Fibroblast of lung (primary cell): ENCODE measurements around the gene DLGAP1. TPM values are rescaled to one million over a fixed set of nuclear protein-coding genes. Genes with fewer than 3 reads are reported as not detected.

Experiments used
- DNase-seq, 2 donors: peaks; one replicate each; pipeline versions ENCODE4 v3.0.0 to v3.0.0-alpha.2; 2010; ENCODE audit warnings: low read depth in 2 of 2
- H2AFZ ChIP-seq: 2 replicates; pipeline ENCODE4 v1.5.1; 2012; ENCODE audit warnings: low read length, control low read depth, inconsistent platforms
- H3K27ac ChIP-seq: 2 replicates; pipeline ENCODE4 v1.5.1; 2011; ENCODE audit warnings: low read length, control low read depth; ENCODE audit not compliant: insufficient read depth
- H3K27me3 ChIP-seq: 2 replicates; pipeline ENCODE4 v1.5.1; 2011; ENCODE audit warnings: mild to moderate bottlenecking, low read length; ENCODE audit not compliant: control insufficient read depth, insufficient read depth
- H3K36me3 ChIP-seq: 2 replicates; pipeline ENCODE4 v1.5.1; 2011; ENCODE audit warnings: low read length; ENCODE audit not compliant: control insufficient read depth, insufficient read depth
- H3K4me1 ChIP-seq: 2 replicates; pipeline ENCODE4 v1.5.1; 2011; ENCODE audit warnings: low read length; ENCODE audit not compliant: control insufficient read depth, insufficient read depth; ENCODE audit errors: extremely low read depth
- H3K4me2 ChIP-seq: 2 replicates; pipeline ENCODE4 v1.5.1; 2011; ENCODE audit warnings: low read length, control low read depth; ENCODE audit not compliant: insufficient read depth; ENCODE audit errors: extremely low read depth
- H3K4me3 ChIP-seq, 4 experiments: fragments of 200-600 bp in 1 of 4; sonication (generic) in 1 of 4; replicated peaks in 1 of 4; 2 replicates each; pipeline ENCODE4 v1.5.1; 2011 to 2016; ENCODE audit warnings: low read length in 4 of 4, low read depth in 3 of 4, mild to moderate bottlenecking in 3 of 4, control low read depth in 2 of 4, inconsistent platforms in 1 of 4, mixed read lengths in 1 of 4; ENCODE audit not compliant: insufficient read depth in 1 of 4; ENCODE audit errors: control extremely low read depth in 1 of 4
- H3K79me2 ChIP-seq: 2 replicates; pipeline ENCODE4 v1.5.1; 2012; ENCODE audit warnings: mild to moderate bottlenecking, low read length, inconsistent platforms; ENCODE audit not compliant: control insufficient read depth, insufficient read depth
- H3K9ac ChIP-seq: 2 replicates; pipeline ENCODE4 v1.5.1; 2011; ENCODE audit warnings: mild to moderate bottlenecking, low read length, control low read depth; ENCODE audit not compliant: insufficient read depth
- H3K9me3 ChIP-seq: 2 replicates; pipeline ENCODE4 v1.5.1; 2012; ENCODE audit warnings: low read depth, low read length; ENCODE audit not compliant: control insufficient read depth, insufficient read depth
- H4K20me1 ChIP-seq: 2 replicates; pipeline ENCODE4 v1.5.1; 2011; ENCODE audit warnings: low read length; ENCODE audit not compliant: control insufficient read depth, insufficient read depth; ENCODE audit errors: extremely low read depth
- CTCF ChIP-seq, 2 donors: IDR thresholded peaks in 1 of 2; conservative IDR thresholded peaks in 1 of 2; 1 replicate in 1 of 2; 2 replicates in 1 of 2; pipeline ENCODE4 v1.5.1; 2011 to 2012; ENCODE audit warnings: low read length in 2 of 2, control low read depth in 1 of 2, inconsistent platforms in 1 of 2, low read depth in 1 of 2, mild to moderate bottlenecking in 1 of 2
- EZH2 ChIP-seq: IDR thresholded peaks from 2 replicates; pipeline ENCODE4 v1.5.1; 2012; ENCODE audit warnings: low read length, control low read depth, mild to moderate bottlenecking; ENCODE audit errors: missing control alignments
- polyA plus RNA-seq, 2 donors: library from polyadenylated mRNA; depleted of rRNA in 1 of 2; stranded (reverse) in 1 of 2; unstranded in 1 of 2; fragments of >200 nt; gene quantifications; 2 replicates each; pipeline ENCODE4 v1.2.1, GENCODE V29; 2011 to 2012; ENCODE audit warnings: missing spikeins in 1 of 2
- total RNA-seq: library from RNA; depleted of rRNA; stranded (reverse); fragments of >200 nt; gene quantifications from 2 replicates; pipeline ENCODE4 v1.2.1, GENCODE V29; 2014

Gene DLGAP1
- total and polyA plus RNA-seq, 2 donors (not counting 1 experiment from before 2014, with no cell fraction given), result 0.16 to 0.17 TPM

GRCh38 chr18:3874125-3874524, 581.0 kb downstream of the DLGAP1 start:
- Histone ChIP-seq H3K9me3 (no peaks in the 10 kb centered on the region), H4K20me1 (no peaks in the 10 kb centered on the region), H3K27me3 (no peaks in the 10 kb centered on the region), H3K36me3 (no peaks in the 10 kb centered on the region), H3K4me2 (peak overlapping the region; percentile 79), H3K79me2 (no peaks in the 10 kb centered on the region), H3K27ac (no peak overlapping the region), H3K4me3 (peak overlapping the region in 3 of 4 experiments; percentile 19 to 35 (median 34)), H3K4me1 (no peaks in the 10 kb centered on the region), H3K9ac (no peak overlapping the region), H2AFZ (peak overlapping the region; percentile 38)
- TF ChIP-seq CTCF (conservative IDR thresholded peaks at IDR 0.05 in 1 of 2, IDR thresholded peaks at IDR 0.05 in 1 of 2; ENCODE audit: low read depth in 1 of 2, low read length in 2 of 2), result no peak
- peak in 1 of 2 donors; percentile 36 for DNase-seq

- Histone ChIP-seq H3K9ac (no peak overlapping the region), H3K27me3 (no peaks in the 10 kb centered on the region), H3K79me2 (no peaks in the 10 kb centered on the region), H3K4me3 (peak overlapping the region in 2 of 4 experiments; percentile 19 to 34), H3K27ac (no peak overlapping the region), H3K4me1 (no peaks in the 10 kb centered on the region), H4K20me1 (no peaks in the 10 kb centered on the region), H3K4me2 (no peak overlapping the region), H3K36me3 (no peaks in the 10 kb centered on the region), H2AFZ (peak overlapping the region; percentile 38), H3K9me3 (no peaks in the 10 kb centered on the region)
- TF ChIP-seq EZH2 (no peak), CTCF (conservative IDR thresholded peaks at IDR 0.05 in 1 of 2, IDR thresholded peaks at IDR 0.05 in 1 of 2; ENCODE audit: low read depth in 1 of 2, low read length in 2 of 2) (no peak)
- no peak for DNase-seq
These were observed 581.4 kb downstream of the DLGAP1 start for GRCh38 chr18:3873698-3874097.

GRCh38 chr18:3873211-3873610, 581.9 kb downstream of the DLGAP1 start:
- no peak overlapping the region for H3K27ac ChIP-seq
- H3K4me1 ChIP-seq, result no peaks in the 10 kb centered on the region
- no peak overlapping the region for H2AFZ ChIP-seq
- H3K36me3 ChIP-seq, result no peaks in the 10 kb centered on the region
- peak overlapping the region in 1 of 4 experiments; percentile 34 for H3K4me3 ChIP-seq
- no peaks in the 10 kb centered on the region for H3K9me3 ChIP-seq
- H3K9ac ChIP-seq, result no peak overlapping the region
- H3K27me3 ChIP-seq, result no peaks in the 10 kb centered on the region
- DNase-seq, result no peak
- no peaks in the 10 kb centered on the region for H3K79me2 ChIP-seq
- H3K4me2 ChIP-seq, result no peak overlapping the region
- H4K20me1 ChIP-seq, result no peaks in the 10 kb centered on the region
- TF ChIP-seq CTCF (conservative IDR thresholded peaks at IDR 0.05 in 1 of 2, IDR thresholded peaks at IDR 0.05 in 1 of 2; ENCODE audit: low read depth in 1 of 2, low read length in 2 of 2), result no peak
- TF ChIP-seq EZH2, result no peak
